Measurements from ENCODE around the gene CCL14. TPM values are rescaled to one million over a fixed set of nuclear protein-coding genes. Genes with fewer than 3 reads are reported as not detected.

The CCL14 gene
- total RNA-seq, 4 donors from 2014 or later, result 14.4 to 62.6 (median 25.8) TPM

- 68 to 76% methylated on average over 6 of the region's 6 CpGs for WGBS, 2 donors
- Histone ChIP-seq H3K9me3 (no peaks in the 10 kb centered on the region), H3K36me3 (no peaks in the 10 kb centered on the region), H3K27me3 (no peaks in the 10 kb centered on the region), H3K4me1 (peaks cover 0 to 17% (median 2%) of the 10 kb centered on the region in 4 donors), H3K4me3 (no peak overlapping the region), H3K27ac (peak overlapping the region in 1 of 4 donors; percentile 14)
- no peak for TF ChIP-seq CTCF (IDR thresholded peaks at IDR 0.05)
- TF ChIP-seq EP300 (IDR thresholded peaks at IDR 0.05), result no peak
- TF ChIP-seq POLR2A (IDR thresholded peaks at IDR 0.05), result no peak
- DNase-seq (ENCODE audit: low spot score in 2 of 2), result no peak
Observed at GRCh38 chr17:35972535-35972934, 14.0 kb downstream of the CCL14 start.

GRCh38 chr17:35972066-35972465 is 14.5 kb downstream of the CCL14 start:
- DNase-seq (ENCODE audit: low spot score in 2 of 2), result no peak
- H3K4me1 ChIP-seq, result peaks cover 0 to 17% (median 2%) of the 10 kb centered on the region in 4 donors
- H3K36me3 ChIP-seq, result no peaks in the 10 kb centered on the region
- H3K27me3 ChIP-seq, result no peaks in the 10 kb centered on the region
- no peaks in the 10 kb centered on the region for H3K9me3 ChIP-seq
- no peak overlapping the region for H3K4me3 ChIP-seq
- no peak overlapping the region for H3K27ac ChIP-seq
- no peak for TF ChIP-seq EP300 (IDR thresholded peaks at IDR 0.05)
- no peak for TF ChIP-seq CTCF (IDR thresholded peaks at IDR 0.05)
- WGBS, 2 donors, result 38 to 59% methylated on average over 1 of the region's 1 CpG

- Histone ChIP-seq H3K4me3 (no peak overlapping the region), H3K36me3 (no peaks in the 10 kb centered on the region), H3K4me1 (peaks cover 0 to 17% (median 2%) of the 10 kb centered on the region in 4 donors), H3K27ac (no peak overlapping the region), H3K27me3 (no peaks in the 10 kb centered on the region), H3K9me3 (no peaks in the 10 kb centered on the region)
- TF ChIP-seq CTCF (IDR thresholded peaks at IDR 0.05) (peak; percentile 71 to 84 (median 75)), POLR2A (IDR thresholded peaks at IDR 0.05) (no peak)
- DNase-seq (ENCODE audit: low spot score in 2 of 2), result peak; percentile 64 to 83
- 37 to 47% methylated on average over 7 to 8 of the region's 8 CpGs for WGBS, 2 donors
Observed at GRCh38 chr17:35969558-35970380, 16.8 kb downstream of the CCL14 start.

- 77 to 86% methylated on average over 10 of the region's 10 CpGs for WGBS, 2 donors
- no peaks in the 10 kb centered on the region for H3K27me3 ChIP-seq
- H3K9me3 ChIP-seq, result no peaks in the 10 kb centered on the region
- H3K36me3 ChIP-seq, result no peaks in the 10 kb centered on the region
- TF ChIP-seq CTCF (IDR thresholded peaks at IDR 0.05) (no peak), EP300 (IDR thresholded peaks at IDR 0.05) (no peak), POLR2A (IDR thresholded peaks at IDR 0.05) (no peak)
- peaks cover 0 to 15% (median 2%) of the 10 kb centered on the region in 4 donors for H3K4me1 ChIP-seq
- no peak overlapping the region for H3K4me3 ChIP-seq
- H3K27ac ChIP-seq, result no peak overlapping the region
- DNase-seq (ENCODE audit: low spot score in 2 of 2), result no peak
Observed at GRCh38 chr17:35968520-35969054, 17.9 kb downstream of the CCL14 start.

GRCh38 chr17:35965272-35965671 is 21.3 kb downstream of the CCL14 start:
- 90 to 92% methylated on average over 7 of the region's 7 CpGs for WGBS, 2 donors
- Histone ChIP-seq H3K27ac (no peak overlapping the region), H3K4me3 (no peak overlapping the region), H3K27me3 (no peaks in the 10 kb centered on the region), H3K4me1 (peaks cover 0 to 4% (median 0%) of the 10 kb centered on the region in 4 donors), H3K36me3 (no peaks in the 10 kb centered on the region), H3K9me3 (no peaks in the 10 kb centered on the region)
- DNase-seq (ENCODE audit: low spot score in 2 of 2), result no peak
- TF ChIP-seq EP300 (IDR thresholded peaks at IDR 0.05) (no peak), POLR2A (IDR thresholded peaks at IDR 0.05) (no peak), CTCF (IDR thresholded peaks at IDR 0.05) (no peak)
